Hepatocyte (in vitro differentiated cells): ENCODE measurements around the gene KLF5.

Source experiments
- CTCF ChIP-seq: fragments of 200-600 bp; sonication (generic); IDR thresholded peaks from 2 replicates; pipeline ENCODE4 v1.5.1; 2016; ENCODE audit warnings: antibody characterized with exemption, mild to moderate bottlenecking; ENCODE audit not compliant: poor library complexity
- EZH2phosphoT487 ChIP-seq: fragments of 200-600 bp; sonication (generic); IDR thresholded peaks from one replicate; pipeline ENCODE4 v1.6.1; 2018; ENCODE audit warnings: antibody characterized with exemption, mild to moderate bottlenecking, low read depth, moderate library complexity; ENCODE audit not compliant: unreplicated experiment, severe bottlenecking

DNA sequence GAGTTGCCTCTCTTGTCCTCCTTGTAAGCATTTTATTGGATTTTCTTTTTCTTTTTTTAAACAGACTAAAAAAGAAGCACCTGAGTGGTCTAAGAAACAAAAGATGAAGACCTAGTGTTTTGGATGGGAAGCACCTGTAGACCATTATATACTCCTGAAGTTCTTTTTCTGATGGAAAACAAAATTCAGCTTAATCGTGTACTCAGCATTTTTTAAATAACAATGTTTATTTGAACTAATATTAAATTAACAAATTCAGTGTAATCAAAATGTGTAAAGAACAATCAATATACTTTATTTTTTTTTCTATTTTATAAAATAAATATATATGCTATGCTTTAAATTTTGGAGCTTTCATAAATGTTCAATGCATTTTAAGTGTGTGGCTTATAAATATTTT lies 43.0 kb upstream of the KLF5 start:
- TF ChIP-seq CTCF (no peak), EZH2phosphoT487 (no peak)
